ENCODE data around the gene IZUMO4. TPM values are rescaled to one million over a fixed set of nuclear protein-coding genes. Genes with fewer than 3 reads are reported as not detected.

Gene IZUMO4
- total RNA-seq, 4 donors from 2014 or later = 0.93 to 1.4 TPM; not detected in 2

DNA sequence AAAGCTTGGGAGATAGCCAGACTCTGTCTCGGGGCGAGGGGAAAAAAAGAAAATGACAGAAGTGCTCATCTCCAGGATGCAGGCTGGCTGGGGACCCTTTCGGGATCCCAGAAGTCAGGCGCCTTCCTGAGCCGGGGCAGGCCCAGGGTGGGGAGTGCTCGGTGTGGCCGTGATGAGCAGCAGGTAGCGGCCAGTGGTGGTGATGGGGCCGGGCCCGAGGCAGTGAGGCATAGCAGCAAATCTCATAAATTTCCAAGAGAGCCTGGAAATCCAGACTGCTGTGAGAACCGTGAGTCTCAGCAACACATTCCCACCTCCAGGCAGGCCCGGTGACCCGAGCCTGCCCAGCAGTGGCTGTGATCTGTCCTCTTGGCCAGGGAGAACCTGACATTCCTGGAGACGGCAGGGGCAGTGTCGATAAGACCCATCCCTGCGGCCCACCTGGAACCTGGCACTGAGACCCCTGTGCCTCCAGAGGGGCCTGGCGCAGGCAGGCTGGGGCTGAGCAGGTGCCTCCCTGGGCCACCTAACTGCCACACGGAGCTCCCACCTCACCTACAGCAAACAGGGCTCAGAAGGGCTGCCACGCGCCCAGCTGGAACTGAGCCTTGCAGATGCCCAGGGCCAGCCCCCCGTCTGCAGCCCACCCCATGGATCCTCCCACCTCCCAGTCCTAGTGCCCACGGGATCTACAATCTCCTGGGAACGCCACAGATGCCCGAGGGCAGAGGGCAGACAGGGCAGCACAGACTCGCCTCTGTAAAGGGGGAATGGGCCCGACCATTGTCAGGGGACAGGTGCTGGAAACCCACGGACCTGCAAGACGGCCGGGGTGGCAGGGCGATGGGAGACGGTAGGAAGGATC lies 23.4 kb downstream of the IZUMO4 start:
- DNase-seq (no peak), ATAC-seq (no peak)
- no peak for TF ChIP-seq POLR2A (IDR thresholded peaks at IDR 0.05)
- no peak for TF ChIP-seq CTCF (IDR thresholded peaks at IDR 0.05 in 4 of 5, conservative IDR thresholded peaks at IDR 0.05 in 1 of 5)
- no peaks in the 10 kb centered on the region for H3K9me3 ChIP-seq
- H3K4me3 ChIP-seq = no peak overlapping the region
- H3K36me3 ChIP-seq = peaks cover 1 to 99% of the 10 kb centered on the region in 2 donors
- intact Hi-C loops (cut with DNase I; ENCODE audit: low total_unique reads) (no loop called here), in situ Hi-C loops (cut with MboI; ENCODE audit: low sequenced_read_pairs in 4 of 4) (no loop called here)
- H3K27me3 ChIP-seq = no peaks in the 10 kb centered on the region
- no peak overlapping the region for H3K27ac ChIP-seq
- H3K4me1 ChIP-seq = no peaks in the 10 kb centered on the region

GRCh38 chr19:2120821-2121220 lies 24.1 kb downstream of the IZUMO4 start:
- intact Hi-C loops (cut with DNase I; ENCODE audit: low total_unique reads) = no loop called here
- Histone ChIP-seq H3K36me3 (peaks cover 2 to 99% of the 10 kb centered on the region in 2 donors), H3K27me3 (no peaks in the 10 kb centered on the region), H3K4me3 (no peak overlapping the region), H3K27ac (no peak overlapping the region), H3K4me1 (no peaks in the 10 kb centered on the region), H3K9me3 (no peaks in the 10 kb centered on the region)
- no peak for DNase-seq
- TF ChIP-seq POLR2A (IDR thresholded peaks at IDR 0.05) = no peak
- TF ChIP-seq CTCF (IDR thresholded peaks at IDR 0.05 in 4 of 5, conservative IDR thresholded peaks at IDR 0.05 in 1 of 5) = no peak
- ATAC-seq = no peak
- in situ Hi-C loops (cut with MboI; ENCODE audit: low sequenced_read_pairs in 4 of 4) = no loop called here

GRCh38 chr19:2121416-2122051 lies 24.8 kb downstream of the IZUMO4 start:
- TF ChIP-seq POLR2A (IDR thresholded peaks at IDR 0.05) (no peak), CTCF (IDR thresholded peaks at IDR 0.05 in 4 of 5, conservative IDR thresholded peaks at IDR 0.05 in 1 of 5) (no peak)
- ATAC-seq (no peak), DNase-seq (no peak)
- Histone ChIP-seq H3K27me3 (no peaks in the 10 kb centered on the region), H3K9me3 (no peaks in the 10 kb centered on the region), H3K4me1 (no peaks in the 10 kb centered on the region), H3K36me3 (peaks cover 2 to 99% of the 10 kb centered on the region in 2 donors), H3K27ac (no peak overlapping the region), H3K4me3 (no peak overlapping the region)
- intact Hi-C loops (cut with DNase I; ENCODE audit: low total_unique reads) (no loop called here), in situ Hi-C loops (cut with MboI; ENCODE audit: low sequenced_read_pairs in 4 of 4) (no loop called here)

GRCh38 chr19:2122251-2122650 lies 25.5 kb downstream of the IZUMO4 start:
- Histone ChIP-seq H3K36me3 (peaks cover 2 to 99% of the 10 kb centered on the region in 2 donors), H3K4me1 (no peaks in the 10 kb centered on the region), H3K9me3 (no peaks in the 10 kb centered on the region), H3K27me3 (no peaks in the 10 kb centered on the region), H3K27ac (no peak overlapping the region), H3K4me3 (no peak overlapping the region)
- in situ Hi-C loops (cut with MboI; ENCODE audit: low sequenced_read_pairs in 4 of 4) = no loop called here
- DNase-seq (no peak), ATAC-seq (no peak)
- no peak for TF ChIP-seq CTCF (IDR thresholded peaks at IDR 0.05 in 4 of 5, conservative IDR thresholded peaks at IDR 0.05 in 1 of 5)
- no peak for TF ChIP-seq POLR2A (IDR thresholded peaks at IDR 0.05)
- intact Hi-C loops (cut with DNase I; ENCODE audit: low total_unique reads) = no loop called here

Data from gastrocnemius medialis (tissue), 4 donors.